T follicular helper cell (primary cell): ENCODE data around the gene EHF.

Experiments used
- DNase-seq: peaks from one replicate; pipeline ENCODE4 v3.0.0-alpha.2; 2020; ENCODE audit warnings: low read depth

Gene EHF

GRCh38 chr11:34602245-34602644, 18.6 kb upstream of the EHF start:
- DNase-seq, result no peak

GRCh38 chr11:34603129-34604001, 17.5 kb upstream of the EHF start:
- DNase-seq, result no peak

DNA sequence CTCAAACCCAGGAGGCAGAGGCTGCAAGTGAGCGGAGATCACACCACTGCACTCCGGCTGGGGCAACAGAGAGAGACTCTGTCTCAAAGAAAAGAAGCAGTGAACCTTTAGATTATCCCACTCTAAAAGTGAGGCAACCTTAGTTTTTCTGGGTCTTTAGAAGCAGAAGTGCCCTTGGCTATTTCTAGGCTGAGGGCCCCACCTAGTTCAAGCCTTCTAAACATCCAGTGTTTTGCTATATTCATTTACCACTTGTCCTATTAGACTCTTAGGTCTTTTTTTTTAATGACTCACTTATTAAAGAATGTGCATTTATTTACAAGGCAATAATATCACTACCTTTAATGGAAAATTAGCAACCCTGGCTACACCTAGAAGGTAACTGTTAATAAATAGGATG, 16.7 kb upstream of the EHF start:
- no peak for DNase-seq

- no peak for DNase-seq
Observed at GRCh38 chr11:34604911-34605310, 16.0 kb upstream of the EHF start.

DNA sequence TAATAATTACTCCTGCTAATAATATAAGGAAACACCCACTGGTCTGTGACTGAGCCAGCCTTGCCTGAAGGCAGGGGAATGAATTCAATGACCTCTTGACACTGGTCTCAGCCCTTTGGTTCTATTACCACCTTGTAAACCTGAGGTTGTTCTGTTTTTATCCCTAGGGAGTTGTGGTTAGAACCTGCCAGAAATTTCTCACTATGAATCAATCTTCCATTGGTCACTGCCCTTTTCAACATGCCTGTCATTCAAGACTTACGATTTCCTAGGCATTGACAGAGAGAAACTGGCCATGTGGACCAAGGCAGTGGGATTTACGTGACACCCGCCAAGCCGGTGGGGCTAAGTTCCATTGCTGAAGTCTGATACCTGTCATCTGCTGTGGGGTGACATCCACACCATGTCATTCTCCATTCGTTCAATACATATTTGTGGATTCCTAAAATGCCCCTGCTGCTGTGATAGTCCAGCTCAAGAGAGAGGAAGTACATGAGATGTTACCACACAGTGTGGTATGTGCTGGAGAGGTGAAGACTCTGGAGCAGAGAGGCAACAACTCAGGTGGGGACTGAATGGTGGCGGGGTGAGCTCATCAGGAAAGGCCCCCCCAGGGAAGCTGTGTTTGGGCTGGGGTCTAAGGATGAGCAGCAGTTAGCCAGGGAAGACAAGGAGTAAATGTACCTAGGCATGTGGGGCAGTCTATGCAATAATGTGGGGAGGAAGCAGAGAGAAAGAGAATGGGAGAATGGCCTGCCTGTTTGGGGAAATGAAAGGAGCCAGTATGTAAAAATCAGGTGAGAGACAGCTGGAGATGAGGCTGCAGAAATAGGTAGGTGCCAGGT, 15.2 kb upstream of the EHF start:
- DNase-seq, result no peak

DNA sequence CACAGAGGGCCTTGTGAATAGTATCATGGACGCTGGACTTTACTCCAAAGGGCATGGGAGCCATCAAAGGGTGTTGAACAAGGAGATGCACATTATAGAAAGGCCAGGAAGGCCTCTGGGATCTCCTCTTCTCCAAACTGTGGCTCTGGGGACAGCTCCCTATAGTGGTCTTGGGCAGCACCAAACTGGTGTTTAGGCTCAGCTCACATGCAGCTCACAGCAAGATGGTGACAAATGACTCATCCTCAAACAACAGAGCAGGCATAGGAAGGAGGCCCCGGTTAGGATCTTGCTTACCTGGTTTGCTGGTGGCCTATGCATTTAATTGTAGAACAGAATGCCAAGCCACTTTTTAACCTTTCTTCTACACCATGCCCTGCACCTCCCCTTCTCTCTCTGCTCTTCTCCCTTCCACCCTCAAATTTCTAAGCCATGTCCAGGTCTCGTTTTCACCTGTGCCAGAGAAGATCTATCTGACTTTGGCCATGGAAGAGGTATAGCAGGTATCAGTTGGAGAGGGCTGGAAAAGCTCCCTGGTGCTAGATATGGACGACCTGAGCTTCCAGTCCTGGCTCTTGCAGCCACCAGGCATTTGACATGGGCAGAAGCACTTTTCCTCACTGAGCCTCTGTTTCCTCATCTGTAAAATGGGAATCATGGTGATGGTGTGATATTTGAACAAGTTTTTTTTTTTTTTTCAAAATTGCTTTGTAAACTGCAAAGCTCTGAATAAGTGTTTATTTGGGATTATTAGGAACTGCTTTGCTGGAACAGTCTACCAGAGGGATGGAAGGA, 14.4 kb upstream of the EHF start:
- no peak for DNase-seq

DNA sequence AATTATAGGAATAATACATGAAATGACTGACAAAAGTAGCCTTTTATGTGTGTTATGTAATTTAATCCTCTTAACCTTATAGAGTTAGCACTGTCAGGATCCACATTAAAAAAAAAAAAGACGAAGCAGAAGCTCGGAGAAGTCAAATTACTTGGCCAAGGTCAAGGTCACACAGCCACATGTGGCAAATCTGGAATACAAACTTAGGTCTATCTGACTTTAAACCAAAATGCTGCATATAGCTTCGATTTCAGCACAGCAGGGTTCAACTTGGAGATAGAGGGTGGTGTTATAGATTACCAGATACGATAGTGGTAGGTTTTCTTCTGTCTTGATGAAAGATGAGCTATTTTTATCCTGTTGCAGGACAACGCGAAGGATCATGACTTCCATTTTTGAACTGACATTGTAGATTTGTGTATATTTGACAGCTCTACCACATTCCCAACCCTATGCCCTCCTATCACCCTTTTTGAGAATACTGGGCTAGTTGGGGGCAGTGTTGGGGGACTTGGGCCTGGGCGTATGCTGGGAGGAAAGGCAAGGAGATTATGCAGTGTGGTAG, 11.6 kb upstream of the EHF start:
- DNase-seq, result no peak

DNA sequence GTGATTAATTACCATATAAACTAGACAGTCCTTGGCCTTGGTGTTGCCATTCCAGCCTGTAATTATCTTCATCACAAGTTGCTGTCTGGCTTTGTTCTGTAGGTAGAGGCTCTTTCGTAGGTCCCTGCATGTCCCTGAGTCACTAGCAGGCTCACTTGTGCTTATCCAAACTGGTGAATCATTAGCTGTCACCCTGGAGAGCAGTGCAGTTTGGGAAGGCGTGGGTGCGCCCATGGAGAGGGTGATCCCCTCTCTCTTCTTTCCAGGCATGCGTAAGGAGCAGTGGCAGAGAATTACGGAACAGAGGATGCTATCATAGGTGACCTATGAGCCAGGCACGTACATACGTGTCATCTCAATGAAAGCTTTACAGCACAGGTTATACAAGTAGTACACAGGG, 11.0 kb upstream of the EHF start:
- DNase-seq, result no peak

- DNase-seq, result no peak
Observed at GRCh38 chr11:34610324-34611041, 10.4 kb upstream of the EHF start.

DNA sequence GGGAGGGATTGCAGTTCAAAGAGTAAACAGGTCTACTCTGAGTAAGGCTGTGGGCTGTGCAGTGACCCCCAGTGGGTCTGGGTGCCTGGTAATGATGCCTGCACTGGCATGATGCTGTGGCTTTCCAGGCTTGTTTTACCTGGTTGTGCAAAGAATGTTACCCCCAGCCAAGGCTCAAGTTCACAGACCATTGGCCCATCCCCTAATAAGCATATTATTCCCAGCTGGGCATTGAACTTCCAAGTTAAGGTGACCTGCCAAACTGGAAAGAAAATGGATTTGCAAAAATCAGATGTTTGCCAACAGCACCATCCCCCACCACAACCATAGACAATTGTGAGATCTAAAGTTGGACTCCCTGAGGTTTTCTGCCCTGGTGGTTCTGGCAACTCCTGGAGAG, 7.9 kb upstream of the EHF start:
- DNase-seq, result no peak

- no peak for DNase-seq
Observed at GRCh38 chr11:34613552-34614056, 7.3 kb upstream of the EHF start.

GRCh38 chr11:34614344-34615104, 6.4 kb upstream of the EHF start:
- DNase-seq, result no peak

- no peak for DNase-seq
Observed at GRCh38 chr11:34616086-34616485, 4.8 kb upstream of the EHF start.

- no peak for DNase-seq
Observed at GRCh38 chr11:34616830-34617504, 3.9 kb upstream of the EHF start.

DNA sequence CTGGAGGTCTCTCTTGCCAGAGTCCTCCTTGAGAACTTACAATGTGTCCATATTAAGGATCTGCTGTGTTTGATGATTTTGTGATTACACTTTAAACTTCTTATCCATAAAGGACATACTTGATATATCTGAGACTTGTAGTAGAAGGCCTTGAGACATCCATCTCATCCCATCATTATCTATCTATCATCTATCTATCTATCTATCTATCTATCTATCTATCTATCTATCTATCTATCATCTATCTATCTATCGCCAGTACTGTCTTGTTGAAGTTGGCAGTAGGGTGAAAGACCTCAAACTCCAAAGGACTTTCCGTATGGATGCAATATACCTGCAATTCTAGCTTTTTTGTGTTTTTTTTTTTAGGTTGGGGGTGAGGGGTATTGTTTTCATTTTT, 2.5 kb upstream of the EHF start:
- DNase-seq, result no peak

- no peak for DNase-seq
Observed at GRCh38 chr11:34619062-34619516, 1.8 kb upstream of the EHF start.

DNA sequence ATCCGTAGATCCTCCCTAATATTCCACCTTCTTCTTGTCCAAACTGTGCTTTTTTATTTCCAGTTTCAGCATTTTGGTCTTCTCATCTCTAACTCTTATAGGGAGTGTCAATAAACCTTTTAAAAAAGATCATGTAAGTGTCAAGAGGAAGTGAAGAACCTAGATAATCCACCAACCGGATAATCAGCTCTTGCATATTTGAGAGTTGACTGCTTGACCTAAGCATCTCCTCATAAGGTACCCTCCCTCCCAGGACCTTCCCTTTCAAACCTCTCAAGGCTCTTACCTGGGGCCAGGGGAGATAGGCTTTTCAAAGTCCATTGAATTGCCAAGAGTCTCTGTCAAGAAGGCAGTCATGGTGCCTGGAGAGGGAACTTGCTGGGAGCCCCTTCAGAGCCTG, 691 bp upstream of the EHF start:
- DNase-seq, result no peak

DNA sequence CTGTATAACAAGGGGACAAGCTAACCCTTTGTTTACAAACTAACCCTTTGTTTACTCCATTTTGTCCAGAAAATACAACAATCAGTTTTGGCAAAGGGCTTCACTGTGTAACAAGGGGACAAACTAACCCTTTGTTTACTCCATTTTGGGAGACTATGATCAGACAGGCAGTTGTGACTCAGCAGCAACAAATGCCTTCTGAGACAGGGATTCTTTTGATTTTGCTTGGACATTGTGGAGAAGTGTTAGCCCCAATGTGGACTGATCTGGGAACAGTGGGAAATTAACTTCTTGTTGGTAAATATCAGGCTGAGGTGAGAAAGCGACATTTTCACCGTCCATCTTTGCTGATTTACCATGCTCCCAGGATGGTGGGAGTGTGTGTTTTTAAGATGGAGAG, 983 bp downstream of the EHF start:
- no peak for DNase-seq

DNA sequence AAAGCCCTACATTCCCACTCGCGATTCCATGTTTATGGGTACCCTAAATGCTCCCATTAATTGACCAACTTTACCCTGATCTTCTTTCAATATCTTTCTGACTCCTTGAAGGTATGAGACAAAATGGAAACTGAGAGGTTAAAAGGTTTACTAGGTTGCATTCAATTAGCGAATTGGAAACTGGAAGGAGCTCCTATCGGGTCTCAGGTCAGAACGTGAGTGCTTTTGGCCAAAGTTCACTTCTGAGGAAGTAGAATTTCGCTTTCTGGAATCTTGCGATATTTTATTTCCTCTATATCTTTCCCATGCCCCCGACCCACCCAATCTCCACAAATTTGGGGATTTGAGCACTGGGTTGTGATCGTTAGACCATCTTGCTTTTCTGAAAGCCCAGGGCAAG, 2.6 kb downstream of the EHF start:
- no peak for DNase-seq

- DNase-seq, result no peak
Observed at GRCh38 chr11:34624069-34624468, 3.2 kb downstream of the EHF start.
